Iris pigment epithelial cell (primary cell): Measurements from ENCODE around the gene AJM1.
"Not testable (repeated sequence)": the region's sequence is repeated elsewhere in the genome, so short reads cannot be mapped to it uniquely, and the experiment has no call there.

Experiments used
- DNase-seq: peaks from one replicate; pipeline ENCODE4 v3.0.0-alpha.2; 2011; ENCODE audit warnings: low read depth

Gene AJM1

DNA sequence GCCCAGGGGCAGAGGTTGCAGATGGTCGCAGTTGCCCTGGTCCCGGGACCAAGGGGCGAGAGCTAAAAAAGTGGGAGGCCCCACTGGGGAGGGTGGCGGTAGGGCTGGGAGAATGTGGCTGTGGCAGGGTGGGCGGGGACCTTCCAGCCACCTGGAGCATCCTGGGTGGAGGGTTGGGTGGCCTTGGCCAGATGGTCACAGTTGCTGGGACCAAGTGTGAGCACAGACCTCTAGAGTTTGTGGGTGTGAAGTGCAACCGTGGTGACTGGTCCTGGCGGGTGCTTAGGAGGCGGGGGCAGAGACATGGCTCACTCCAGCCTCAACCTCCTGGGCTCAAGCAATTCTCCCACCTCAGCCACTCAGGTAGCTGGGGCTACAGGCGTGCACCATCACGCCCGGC lies 38.4 kb downstream of the AJM1 start:
- no peak for DNase-seq

DNA sequence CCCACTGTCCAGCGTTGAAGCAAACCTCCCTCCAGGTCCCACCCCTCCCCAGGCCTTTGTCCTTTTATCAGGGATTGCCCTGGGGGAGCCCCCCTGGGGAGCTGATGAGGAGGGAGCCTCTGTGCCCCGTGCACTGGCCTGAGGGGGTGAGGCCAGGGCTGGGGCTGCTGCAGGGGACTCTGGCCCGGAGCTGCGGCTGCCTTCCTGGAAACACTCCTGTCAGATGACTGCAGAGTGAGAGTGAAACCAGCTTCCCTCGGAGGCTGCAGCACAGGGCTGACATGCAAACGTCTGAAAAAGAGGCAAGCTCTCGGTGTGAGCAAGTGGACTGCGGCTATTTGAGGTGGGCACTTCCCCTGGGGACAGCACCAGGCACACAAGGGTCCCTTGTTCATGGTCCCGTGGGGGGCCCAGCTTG lies 39.4 kb downstream of the AJM1 start:
- peak; percentile 57 for DNase-seq

DNA sequence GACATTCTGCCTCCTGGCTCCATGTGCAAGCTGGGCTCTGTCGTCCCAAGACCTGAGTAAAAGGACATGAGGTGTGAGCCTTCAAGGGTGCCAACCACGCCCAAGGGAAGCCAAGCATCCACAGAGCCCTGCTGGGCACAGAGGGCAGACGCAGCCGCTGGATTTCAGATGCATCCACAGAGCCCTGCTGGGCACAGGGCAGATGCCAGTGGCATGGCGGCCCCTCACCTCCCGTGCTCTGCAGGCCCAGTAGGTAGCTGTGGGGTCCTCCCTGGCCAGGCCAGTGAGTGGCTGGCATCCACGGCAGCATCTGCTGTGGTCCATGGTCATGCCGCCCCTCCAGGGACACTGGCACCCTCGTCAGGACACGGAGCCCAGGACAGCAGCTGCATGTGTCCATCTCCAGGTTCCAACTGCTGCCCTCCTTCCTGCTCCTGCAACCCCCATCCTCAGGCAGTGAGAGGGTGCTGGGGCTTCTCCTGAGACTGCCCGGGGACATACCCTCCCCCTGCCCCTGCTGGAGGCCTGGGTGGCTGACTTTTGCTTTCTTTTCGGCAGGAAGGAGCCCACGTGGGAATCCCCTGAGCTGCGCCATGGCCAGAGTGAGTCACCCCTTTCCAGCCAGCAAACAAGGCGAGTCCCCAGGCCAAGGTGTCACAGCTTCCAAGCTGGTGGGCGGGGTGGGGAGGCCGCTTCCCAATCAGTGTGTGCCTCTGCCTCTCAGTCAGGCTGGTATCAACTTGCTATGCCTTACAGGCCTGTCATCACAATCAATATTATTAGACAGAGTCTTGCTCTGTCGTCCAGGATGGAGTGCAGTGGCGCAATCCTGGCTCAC lies 40.0 kb downstream of the AJM1 start:
- peak; percentile 89 for DNase-seq

- not testable (repeated sequence) for DNase-seq
Observed at GRCh38 chr9:136882947-136883283, 40.6 kb downstream of the AJM1 start.

GRCh38 chr9:136883670-136884069 lies 41.4 kb downstream of the AJM1 start:
- DNase-seq = not testable (repeated sequence)

DNA sequence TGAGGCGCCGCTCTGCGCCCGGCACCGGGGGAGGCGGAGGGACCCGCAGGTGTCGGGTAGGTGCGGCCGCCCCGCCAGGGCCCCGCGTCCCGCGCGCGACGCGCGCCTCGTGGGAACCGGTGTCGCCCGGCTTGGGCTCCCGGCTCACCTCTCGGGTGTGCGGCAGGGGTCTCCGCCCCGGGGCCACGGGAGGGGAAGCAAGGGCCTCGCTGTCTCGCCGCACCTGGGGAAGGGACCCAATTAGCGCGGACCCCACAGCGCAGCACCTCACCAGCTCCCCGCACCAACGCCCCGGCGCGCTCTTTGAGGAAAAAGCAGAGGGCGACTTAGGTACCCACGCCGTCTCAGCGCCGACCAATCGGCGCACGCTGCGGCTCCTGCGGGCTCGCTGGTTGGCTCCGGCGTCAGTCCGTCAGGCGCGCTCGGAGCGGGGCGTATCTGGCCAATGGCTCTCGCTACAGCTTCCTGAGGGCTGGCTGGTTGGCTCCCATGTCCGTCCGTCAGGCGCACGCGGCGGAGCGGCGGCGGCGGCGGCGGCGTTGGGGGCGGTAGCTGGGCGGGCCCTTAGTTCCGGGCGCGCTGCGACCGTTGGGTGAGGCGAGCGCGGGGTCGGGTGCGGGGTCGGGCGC lies 43.8 kb downstream of the AJM1 start, which contains the start of gene TRAF2:
Gene TRAF2, plus strand, starts transcription at position 567 of the 629 bp plus-strand sequence. CDS start 12,225 bp downstream, outside the sequence.
- peak; percentile 100 for DNase-seq

DNA sequence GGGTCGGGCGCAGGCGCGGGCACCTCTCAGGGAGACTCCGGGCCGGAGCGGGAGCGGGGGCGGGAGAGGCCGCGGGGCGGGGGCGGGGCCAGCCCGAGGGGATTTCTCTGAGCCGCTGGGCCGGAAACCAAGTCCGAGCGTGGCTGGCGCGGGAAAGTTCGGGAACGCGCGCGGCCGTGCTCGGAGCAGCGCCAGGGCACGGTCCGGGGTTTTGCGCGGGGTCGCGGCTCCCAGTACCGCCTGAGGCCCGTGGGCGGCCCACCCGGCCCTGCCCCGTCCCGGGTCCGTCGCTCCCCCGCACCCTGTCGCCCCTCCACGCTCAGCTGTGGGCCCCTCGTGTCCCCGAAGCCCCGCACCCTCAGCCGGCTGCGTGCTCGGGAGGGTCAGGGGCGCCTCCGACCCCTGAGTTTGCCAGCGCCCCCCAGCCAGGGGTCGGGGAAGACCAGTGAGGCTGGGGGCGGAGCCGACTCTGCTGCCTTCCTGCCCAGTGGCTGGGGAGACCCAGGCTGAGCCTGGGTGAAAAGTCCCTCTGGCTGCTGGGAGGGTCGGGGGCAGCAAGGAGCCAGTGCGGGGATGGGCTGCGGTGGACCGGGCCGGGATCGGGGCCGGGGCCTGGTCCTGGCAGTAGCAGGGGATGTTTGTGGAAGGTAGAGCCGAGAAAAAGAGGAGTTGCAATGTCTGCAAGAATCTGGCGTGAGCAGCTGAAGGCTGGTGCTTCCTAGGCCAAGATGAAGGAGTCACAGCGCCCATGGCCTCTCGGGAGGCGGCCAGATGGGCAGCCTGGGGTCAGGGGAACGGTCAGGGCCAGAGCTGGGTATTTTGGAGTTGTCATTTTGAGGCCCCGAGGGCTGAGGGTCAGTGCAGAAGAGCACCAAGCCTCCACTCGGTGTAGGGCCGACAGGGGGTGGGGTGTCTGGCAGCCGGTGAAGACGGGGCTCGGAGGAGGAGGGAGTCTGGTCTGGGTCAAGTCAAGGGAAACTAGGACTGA lies 44.6 kb downstream of the AJM1 start:
- peak; percentile 24 for DNase-seq

DNA sequence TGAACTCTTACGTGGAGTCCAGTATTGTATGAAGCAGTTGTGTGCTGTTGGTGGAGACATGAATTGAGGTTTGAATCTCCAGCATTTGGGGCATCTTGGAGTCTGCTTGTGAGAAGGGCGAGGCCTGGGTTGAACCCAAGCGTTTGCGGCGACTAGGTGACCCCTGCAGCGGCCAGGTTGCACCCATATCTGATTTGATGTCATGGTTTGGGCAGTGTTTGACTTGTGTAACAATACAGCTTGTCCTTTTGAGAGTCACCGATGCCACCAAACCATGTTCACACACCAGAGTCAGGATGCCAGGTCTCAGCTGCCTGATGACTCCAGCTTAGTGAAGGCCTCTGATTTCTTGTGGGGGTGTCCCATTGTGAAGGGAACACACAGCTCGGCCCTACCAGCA lies 46.2 kb downstream of the AJM1 start:
- DNase-seq = no peak

GRCh38 chr9:136889858-136890257 lies 47.6 kb downstream of the AJM1 start:
- no peak for DNase-seq

DNA sequence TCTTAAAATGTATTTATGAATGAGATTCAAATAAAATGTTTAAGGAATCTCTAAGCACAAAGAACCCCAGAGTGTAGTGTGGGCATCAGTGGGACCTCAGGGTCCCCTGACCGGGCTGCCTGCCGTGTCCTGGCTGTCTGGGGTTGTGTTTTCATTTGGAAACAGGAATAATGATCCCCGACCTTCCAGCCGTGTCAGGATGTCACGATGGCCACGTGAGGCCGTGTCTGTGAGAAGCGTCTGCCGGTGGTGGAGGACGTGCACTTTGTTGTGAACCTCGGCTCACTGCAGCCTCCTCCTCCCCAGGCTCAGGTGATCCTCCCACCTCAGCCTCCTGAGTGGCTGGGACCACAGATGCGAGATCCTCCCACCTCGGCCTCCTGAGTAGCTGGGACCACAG lies 48.4 kb downstream of the AJM1 start:
- DNase-seq = no peak
